T follicular helper cell (primary cell): ENCODE results near the gene SELE.
"Not testable (repeated sequence)": the region's sequence is repeated elsewhere in the genome, so short reads cannot be mapped to it uniquely, and the experiment has no call there.

Source experiments
- DNase-seq: peaks from one replicate; pipeline ENCODE4 v3.0.0-alpha.2; 2020; ENCODE audit warnings: low read depth

SELE gene

DNA sequence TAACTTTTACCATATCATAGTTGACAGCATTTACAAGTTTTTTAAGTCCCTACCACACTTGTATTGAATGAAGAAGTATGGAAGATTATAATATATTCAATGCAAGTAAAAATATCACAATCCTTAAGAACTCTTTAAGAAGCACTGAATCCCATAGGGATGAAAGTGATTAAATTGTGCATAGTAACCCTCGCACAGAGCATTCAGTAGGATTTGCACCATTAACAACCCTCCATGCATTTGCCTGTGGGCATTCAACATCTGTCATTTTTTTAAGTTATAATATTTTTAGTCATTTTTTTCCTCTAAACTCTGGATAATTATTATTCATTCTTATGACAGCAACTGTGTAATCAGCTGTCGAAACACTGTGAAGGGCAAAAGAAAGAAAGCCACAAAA, 10.1 kb downstream of the SELE start:
- DNase-seq: no peak

GRCh38 chr1:169722779-169723178, 11.1 kb downstream of the SELE start:
- no peak for DNase-seq

DNA sequence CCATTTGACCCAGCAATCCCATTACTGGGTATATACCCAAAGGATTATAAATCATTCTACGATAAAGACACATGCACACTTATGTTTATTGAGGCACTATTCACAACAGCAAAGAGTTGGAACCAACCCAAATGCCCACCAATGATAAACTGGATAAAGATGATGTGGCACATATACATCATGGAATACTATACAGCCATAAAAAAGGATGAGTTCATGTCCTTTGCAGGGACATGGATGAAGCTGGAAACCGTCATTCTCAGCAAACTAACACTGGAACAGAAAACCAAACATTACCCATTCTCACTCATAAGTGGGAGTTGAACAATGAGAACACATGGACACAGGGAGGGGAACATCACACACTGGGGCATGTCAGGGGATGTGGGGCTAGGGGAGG, 18.8 kb downstream of the SELE start:
- not testable (repeated sequence) for DNase-seq

DNA sequence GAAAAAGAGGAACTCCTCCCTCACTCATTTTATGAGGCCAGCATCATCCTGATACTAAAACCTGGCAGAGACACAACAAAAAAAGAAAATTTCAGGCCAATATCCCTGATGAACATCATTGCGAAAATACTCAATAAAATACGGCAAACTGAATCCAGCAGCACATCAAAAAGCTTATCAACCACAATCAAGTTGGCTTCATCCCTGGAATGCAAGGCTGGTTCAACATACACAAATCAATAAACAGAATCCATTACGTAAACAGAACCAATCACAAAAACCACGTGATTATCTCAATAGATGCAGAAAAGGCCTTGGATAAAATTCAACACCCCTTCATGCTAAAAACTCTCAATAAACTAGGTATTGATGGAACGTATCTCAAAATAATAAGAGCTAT, 20.8 kb downstream of the SELE start:
- DNase-seq: not testable (repeated sequence)

GRCh38 chr1:169712309-169712631, 21.6 kb downstream of the SELE start:
- DNase-seq: no peak

GRCh38 chr1:169711469-169712308, 22.2 kb downstream of the SELE start, which contains the start of gene SELL:
Gene SELL (minus strand): TSS chr1:169711620. CDS start chr1:169711498, 122 bp downstream.
- peak; percentile 68 for DNase-seq

- no peak for DNase-seq
These were observed 25.2 kb downstream of the SELE start for GRCh38 chr1:169708647-169709046.

DNA sequence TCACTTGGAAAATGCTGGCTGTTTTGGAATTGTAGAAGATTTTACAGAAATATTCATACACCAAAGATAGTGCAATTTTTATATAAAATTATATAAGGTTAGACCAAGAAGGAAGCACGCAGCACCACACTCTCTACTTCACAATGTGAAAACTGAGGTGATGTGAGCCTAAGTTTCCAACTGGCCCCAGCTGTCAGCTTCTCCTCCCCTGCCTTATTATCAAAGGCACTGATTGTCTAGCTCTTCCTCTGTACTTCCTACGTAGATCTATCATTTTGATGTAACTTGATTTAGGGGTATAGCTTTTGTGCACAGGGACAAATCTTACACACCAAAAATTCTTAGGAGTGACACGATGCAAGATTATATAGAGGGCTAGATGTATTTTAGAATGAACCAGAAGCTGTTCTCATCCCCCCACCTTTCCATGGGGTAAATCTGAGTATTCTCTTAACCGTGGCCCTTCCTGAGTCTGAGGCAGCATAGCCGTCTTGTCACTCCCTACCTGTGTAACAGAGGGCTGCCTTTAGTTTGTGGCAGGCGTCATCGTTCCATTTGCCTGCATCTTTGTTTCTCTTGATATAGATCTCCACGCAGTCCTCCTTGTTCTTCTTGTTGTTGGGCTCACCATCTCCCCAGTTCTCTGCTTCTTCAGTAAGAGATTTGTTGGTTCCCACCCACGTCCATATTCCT, 25.8 kb downstream of the SELE start:
- DNase-seq: no peak

GRCh38 chr1:169704797-169705196, 29.1 kb downstream of the SELE start:
- no peak for DNase-seq

- DNase-seq: no peak
These were observed 32.4 kb downstream of the SELE start for GRCh38 chr1:169701261-169702005.

DNA sequence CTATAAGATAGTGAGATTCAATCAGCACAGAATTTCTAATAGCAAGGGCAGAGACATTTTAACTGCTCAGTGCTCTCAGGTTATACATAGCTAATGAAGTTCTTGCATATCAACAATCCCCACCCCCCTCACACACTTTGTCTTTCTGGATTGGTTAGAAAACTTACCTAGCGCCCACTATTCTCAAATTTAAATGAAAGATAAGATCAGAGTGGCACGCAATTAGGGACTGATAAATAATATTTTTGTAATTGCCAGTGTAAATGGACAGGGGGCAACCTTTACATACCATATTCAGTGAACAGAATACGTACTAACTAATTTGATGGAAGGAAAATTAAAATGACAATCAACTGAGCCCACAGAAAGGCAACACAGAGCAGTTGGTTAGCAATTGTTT, 34.2 kb downstream of the SELE start:
- no peak for DNase-seq

GRCh38 chr1:169698976-169699375, 34.9 kb downstream of the SELE start:
- no peak for DNase-seq

GRCh38 chr1:169697755-169698154, 36.1 kb downstream of the SELE start:
- no peak for DNase-seq

- no peak for DNase-seq
These were observed 37.4 kb downstream of the SELE start for GRCh38 chr1:169696273-169697100.

- no peak for DNase-seq
These were observed 39.4 kb downstream of the SELE start for GRCh38 chr1:169694304-169695075.

- no peak for DNase-seq
These were observed 41.0 kb downstream of the SELE start for GRCh38 chr1:169692756-169693460.

- no peak for DNase-seq
These were observed 43.4 kb downstream of the SELE start for GRCh38 chr1:169690489-169690888.

- no peak for DNase-seq
These were observed 44.5 kb downstream of the SELE start for GRCh38 chr1:169689395-169689794.

DNA sequence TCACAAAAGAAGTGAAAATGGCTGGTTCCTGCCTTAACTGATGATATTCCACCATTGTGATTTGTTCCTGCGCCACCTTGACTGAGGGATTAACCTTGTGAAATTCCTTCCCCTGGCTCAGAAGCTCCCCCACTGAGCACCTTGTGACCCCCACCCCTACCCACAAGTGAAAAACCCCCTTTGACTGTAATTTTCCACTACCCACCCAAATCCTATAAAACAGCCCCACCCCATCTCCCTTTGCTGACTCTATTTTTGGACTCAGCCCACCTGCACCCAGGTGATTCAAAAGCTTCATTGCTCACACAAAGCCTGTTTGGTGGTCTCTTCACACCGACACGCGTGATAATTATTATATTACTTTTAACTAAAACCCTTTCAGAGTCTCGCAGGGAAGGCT, 45.5 kb downstream of the SELE start:
- DNase-seq: not testable (repeated sequence)

DNA sequence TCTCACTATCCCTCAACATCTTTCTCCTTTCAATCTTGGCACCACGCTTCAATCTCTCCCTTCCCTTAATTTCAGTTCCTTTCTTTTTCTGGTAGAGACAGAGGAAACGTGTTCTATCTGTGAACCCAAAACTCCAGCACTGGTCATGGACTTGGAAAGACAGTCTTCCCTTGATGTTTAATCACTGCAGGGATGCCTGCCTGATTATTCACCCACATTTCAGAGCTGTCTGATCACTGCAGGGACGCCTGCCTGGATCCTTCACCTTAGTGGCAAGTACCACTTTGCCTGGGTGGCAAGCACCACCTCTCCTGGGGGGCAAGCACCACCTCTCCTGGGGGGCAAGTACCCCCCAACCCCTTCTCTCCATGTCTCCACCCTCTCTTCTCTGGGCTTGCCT, 50.2 kb downstream of the SELE start:
- no peak for DNase-seq
